ENCODE measurements around the gene SHB.
A peak's percentile ranks its signal among the peaks of the same experiment; 100 is the strongest.

The SHB gene, protein sequence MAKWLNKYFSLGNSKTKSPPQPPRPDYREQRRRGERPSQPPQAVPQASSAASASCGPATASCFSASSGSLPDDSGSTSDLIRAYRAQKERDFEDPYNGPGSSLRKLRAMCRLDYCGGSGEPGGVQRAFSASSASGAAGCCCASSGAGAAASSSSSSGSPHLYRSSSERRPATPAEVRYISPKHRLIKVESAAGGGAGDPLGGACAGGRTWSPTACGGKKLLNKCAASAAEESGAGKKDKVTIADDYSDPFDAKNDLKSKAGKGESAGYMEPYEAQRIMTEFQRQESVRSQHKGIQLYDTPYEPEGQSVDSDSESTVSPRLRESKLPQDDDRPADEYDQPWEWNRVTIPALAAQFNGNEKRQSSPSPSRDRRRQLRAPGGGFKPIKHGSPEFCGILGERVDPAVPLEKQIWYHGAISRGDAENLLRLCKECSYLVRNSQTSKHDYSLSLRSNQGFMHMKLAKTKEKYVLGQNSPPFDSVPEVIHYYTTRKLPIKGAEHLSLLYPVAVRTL

GRCh38 chr9:38068701-38069628 lies at the start of gene SHB:
TSS of gene SHB (minus strand) at chr9:38069227. CDS start at chr9:38068645, 582 bp downstream.
- peak; percentile 68 for DNase-seq

GRCh38 chr9:38117651-38118050 lies 48.6 kb upstream of the SHB start:
- DNase-seq = no peak

DNA sequence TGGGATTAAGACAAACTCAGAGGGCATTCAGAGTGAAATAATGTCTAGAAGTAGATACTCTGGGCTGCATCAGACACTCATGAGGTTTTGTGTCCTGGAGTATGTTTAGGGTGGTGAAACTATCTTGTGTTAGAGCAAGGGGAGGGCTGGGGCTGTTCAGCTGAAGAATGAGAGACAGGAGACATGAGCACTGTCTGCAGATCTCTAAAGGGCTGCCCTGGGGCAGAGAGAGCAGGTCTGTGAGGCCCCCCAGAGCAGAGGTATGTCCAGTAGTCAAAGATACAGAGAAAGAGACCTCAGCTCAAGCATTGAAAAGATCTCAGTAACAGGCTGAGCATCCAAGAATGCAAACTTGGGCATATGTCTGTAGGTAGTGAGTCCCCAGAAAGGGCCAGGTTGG lies 45.9 kb upstream of the SHB start:
- no peak for DNase-seq

DNA sequence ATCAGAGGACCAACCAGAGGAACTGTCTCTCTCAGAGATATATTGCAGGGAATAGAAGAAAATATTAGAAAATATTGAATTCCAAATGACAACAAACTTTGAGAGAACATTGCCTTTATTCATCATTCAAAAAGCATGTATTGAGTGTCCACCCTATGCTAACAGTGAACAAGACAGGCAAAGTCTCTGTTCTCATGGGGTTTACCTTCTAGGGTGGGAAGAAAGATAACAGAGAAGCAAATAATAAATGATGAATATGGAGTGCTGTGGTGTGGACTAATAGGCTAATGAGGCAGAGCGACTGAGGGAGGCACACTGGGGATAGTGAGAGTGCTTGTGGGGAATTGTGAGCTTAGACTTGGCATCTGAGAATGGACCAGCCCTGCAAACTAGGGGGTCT lies 43.4 kb upstream of the SHB start:
- DNase-seq = no peak

DNA sequence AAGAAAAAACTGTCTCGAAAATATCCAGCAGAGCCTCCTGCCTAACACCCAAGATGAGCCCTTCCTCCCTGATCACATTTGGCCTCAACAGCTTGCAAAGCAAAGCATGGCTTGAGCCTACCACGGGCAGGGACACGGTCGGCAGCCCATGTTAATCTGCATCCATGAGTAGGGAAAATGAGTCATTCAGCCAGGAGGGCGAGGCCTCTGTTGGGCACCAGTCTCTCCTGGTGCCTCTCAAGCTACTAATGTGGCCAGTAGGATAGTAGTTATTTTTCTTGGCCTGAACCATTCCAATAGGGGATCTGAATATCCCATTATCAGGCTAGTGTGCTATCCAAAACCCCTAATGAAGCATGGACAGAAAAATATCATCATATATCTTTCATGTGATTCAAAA lies 43.0 kb upstream of the SHB start:
- no peak for DNase-seq

DNA sequence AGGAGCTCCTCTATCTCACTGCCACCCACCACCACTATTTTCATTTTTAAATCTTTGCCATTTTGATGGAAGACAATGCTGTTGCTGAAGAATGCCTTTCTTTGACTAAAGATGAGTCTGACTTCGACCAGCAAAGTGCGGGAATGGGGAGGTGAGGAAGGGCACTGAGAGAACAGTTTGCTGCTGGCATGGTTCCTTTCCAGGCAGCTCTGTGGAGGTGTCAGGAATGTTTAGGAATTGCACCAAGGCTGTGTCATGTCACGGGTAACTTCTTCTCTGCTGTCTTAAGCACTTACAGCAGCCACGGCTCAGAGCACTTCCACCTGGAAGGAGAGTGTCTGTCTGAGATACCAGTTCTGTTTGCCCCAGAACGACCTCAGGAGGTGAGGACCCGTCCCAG lies 41.4 kb upstream of the SHB start:
- no peak for DNase-seq

DNA sequence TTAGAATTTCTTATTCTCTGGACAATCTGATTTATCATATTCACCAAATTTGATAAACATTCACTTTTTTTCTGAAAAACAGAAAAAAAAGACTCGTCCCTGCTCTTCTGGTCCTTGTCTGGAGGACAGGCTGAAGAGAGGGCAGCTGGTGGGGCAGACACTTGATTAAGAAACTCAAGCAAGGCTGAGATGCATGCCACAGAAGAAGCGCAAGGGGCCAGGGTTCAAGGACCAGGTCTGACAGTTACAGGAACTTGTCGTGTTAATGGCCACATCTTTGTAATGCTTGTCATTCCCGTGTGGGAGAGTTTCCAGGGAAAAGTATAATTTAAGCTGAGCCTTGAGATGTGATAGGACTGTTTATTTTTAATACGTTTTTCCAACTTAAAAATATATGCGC lies 40.6 kb upstream of the SHB start:
- DNase-seq = no peak

DNA sequence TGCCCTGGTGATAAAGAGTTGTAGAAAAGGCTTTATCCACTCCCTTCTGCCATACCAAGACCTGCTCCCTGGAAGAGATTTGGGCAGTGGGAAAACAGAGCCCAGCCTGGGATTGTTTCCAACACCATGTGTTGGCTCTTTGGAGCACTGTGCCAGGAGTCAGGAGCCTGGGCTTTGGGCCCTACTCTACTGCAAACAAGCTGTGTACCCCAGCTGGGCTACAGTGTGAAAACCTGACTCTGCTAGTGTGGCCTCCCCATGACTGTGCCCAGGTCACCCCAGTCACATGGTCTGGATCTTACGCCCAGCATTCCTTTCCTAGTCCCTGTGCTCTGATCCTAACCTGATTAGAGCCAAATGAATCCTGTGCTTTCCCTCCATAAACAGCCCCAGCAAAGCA lies 39.3 kb upstream of the SHB start:
- no peak for DNase-seq

DNA sequence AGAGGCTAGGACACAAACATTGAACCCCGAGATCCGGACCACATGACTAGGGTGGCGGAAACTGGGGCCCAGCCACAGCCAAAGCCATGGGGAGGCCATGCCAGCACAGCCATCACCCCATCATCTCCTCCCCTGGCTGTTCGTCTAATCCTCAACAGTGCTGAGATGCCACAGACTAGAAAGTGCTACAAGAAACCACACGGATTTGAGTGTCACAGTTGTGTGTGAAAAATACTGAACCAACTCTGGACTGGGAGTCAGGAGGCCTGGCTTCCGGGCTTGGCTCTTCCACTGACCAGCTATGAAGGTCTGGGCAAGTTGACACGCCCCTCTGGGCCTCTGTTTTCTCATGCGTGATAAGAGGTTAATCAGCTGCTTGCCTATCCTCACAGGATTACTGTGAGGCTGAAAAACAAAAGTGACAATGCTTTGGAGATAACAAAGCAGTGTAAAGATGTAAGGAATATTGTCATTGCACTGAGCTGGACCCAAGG lies 38.8 kb upstream of the SHB start:
- DNase-seq = no peak

GRCh38 chr9:38107405-38107804 lies 38.4 kb upstream of the SHB start:
- DNase-seq = no peak

DNA sequence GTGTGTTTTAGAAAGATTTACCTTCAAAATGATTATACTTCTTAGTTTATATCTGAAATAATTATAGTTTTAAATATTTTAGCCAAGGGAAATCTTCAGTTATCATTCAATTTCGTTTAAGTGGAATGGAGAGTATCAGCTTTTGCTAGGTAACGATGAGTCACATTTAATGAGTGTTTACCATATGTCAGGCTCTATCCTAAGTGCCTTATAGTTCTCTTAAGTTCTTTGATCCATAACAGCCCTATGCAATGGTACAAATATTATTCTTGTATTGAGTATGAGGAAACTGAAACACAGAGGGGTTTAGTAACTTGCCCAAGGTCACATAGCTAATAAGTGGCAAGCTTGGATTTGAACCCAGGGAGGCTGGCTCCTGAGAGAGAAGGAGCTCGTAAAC lies 37.5 kb upstream of the SHB start:
- DNase-seq = no peak

DNA sequence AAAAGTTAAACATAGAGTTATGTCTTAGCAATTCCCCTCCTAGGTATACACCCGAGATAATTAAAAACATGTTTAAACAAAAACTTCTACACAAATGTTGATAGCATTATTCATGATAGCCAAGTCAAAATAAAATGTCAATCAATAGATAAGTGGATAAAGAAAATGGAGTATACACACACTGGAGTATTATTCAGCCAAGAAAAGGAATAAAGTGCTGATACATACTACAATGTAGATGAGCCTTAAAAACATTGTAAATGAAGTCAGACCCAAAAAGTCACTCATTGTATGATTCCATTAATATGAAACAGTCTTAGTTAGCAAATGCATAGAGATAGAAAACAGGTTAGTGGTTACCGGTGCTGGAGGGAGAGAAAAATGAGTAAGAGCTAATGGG lies 34.3 kb upstream of the SHB start:
- no peak for DNase-seq

DNA sequence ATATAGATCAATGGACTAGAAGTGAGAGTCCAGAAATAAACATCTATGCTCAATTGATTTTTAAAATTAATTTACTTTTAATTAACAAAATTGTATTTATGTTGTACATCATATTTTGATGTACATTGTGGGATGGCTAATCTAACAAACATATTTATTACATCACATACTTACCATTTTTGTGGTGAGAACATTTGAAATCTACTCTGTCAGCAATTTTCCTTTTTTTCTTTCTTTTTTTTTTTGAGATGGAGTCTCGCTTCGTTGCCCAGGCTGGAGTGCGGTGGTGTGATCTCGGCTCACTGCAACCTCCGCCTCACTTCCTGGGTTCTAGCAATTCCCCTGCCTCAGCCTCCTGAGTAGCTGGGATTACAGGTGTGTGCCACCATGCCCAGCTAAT lies 32.4 kb upstream of the SHB start:
- DNase-seq = no peak

DNA sequence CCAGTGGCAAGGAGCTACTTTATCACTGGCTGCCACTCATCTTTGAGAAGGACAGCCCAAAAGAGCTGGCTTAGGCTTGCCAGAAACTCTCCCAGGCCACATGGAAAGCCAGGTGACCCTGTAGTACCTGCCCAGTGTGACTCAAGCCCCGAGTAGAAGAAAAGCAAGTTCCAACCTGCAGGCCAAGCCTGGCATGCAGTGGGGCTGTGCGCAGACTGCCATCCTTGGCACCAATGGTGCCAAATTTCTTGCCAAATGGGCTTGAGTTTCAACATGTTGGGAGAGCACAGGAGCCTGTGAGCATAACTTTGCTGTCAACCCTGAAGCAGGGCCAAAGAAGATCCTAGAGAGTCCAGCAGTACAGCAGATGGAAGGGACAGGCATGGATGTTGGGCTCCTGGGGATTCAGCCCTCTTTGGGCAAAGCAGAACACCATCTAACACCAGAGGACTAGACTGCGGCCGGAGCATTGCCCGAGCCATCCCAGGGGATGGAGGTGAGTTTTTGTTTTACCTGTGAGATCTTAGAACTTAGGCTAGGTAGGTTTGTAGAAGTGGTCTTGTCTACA lies 27.3 kb upstream of the SHB start:
- DNase-seq = no peak

DNA sequence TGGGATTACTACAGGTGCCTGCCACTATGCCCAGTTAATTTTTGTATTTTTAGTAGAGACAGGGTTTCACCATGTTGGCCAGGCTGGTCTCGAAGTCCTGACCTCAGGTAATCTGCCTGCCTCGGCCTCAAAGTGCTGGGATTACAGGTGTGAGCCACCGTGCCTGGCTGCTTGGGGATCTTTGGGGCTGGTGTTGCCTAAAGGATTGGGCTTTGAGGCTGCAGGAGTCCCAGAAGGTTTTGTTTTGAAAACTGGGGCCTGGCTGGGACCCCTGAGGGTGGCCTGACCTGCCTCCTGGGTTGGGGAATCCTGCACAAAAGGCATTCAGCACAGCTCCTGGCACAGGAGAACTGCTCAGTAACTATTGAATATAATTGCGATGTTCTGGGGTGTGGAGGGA lies 25.1 kb upstream of the SHB start:
- DNase-seq = no peak

GRCh38 chr9:38092656-38093055 lies 23.6 kb upstream of the SHB start:
- no peak for DNase-seq

DNA sequence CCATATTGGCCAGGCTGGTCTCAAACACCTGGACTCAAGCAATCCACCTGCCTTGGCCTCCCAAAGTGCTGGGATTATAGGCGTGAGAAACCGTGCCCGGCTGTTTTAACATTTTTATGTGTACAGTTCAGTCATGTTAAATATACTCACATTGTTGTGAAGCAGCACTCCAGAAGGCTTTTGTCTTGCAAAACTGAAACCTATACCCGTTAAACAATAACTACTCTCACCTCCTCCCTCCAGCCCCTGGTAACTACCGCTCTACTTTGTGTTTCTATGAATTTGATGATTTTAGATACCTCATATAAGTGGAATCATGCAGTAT lies 23.1 kb upstream of the SHB start:
- DNase-seq = no peak

GRCh38 chr9:38091310-38092199 lies 22.5 kb upstream of the SHB start:
- DNase-seq = no peak

GRCh38 chr9:38090170-38090569 lies 21.1 kb upstream of the SHB start:
- DNase-seq = no peak

DNA sequence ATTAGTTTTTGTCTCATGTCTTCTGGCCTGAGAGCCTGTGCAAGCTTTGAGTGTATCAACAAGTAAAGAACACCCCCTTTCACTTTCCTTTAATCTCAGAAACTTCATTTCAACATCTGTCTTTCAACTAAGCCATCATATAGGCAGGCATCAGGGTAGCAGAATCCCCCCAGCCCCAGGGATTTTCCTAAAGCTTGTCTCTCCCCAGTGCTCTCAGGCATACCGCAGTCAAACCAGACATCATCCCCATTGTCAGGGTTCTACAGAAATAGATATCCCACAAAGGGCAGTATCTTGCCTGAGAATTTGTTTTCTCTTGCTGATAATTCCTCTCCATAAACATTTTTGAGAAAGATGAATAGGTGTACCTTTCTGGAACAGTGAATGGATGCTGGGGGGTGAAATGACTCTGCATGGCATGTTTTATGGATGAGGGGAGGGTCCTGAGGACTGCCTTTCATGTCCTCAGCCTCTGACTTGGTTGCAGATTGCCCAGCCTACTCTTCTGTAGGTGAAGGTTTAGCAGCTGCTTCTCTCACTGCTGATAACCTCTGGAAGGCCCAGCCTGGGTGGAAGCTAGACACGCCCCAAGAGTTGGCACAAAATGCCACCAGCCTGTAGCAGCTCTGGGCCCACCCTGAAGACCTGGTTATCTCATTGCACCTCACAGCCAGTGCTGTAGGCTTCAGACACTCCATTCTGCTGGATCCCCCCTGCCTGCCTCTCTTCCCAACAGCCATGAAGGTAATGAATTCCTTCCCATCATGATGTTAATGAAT lies 20.5 kb upstream of the SHB start:
- DNase-seq = no peak
